ENCODE measurements around the gene ST6GALNAC3. TPM values are rescaled to one million over a fixed set of nuclear protein-coding genes. Genes with fewer than 3 reads are reported as not detected.

ST6GALNAC3 gene
- total RNA-seq, 1 donor from 2014 or later, result 0.26 TPM

GRCh38 chr1:76224752-76225151 lies 150.2 kb downstream of the ST6GALNAC3 start:
- FAIRE-seq (no peak), DNase-seq (ENCODE audit: low read depth) (no peak)
- H3K4me3 ChIP-seq (ENCODE audit: low read depth, low read length), result no peak overlapping the region
- no peaks in the 10 kb centered on the region for H3K27me3 ChIP-seq (ENCODE audit: control insufficient read depth, insufficient read depth, low read length)
- no peak for TF ChIP-seq CTCF (IDR thresholded peaks at IDR 0.05; ENCODE audit: insufficient read depth, low read length, severe bottlenecking)
- no peaks in the 10 kb centered on the region for H3K36me3 ChIP-seq (ENCODE audit: control insufficient read depth, insufficient read depth, low read length)

GRCh38 chr1:76225526-76225925 lies 151.0 kb downstream of the ST6GALNAC3 start:
- DNase-seq (ENCODE audit: low read depth) (no peak), FAIRE-seq (no peak)
- TF ChIP-seq CTCF (IDR thresholded peaks at IDR 0.05; ENCODE audit: insufficient read depth, low read length, severe bottlenecking), result no peak
- no peaks in the 10 kb centered on the region for H3K36me3 ChIP-seq (ENCODE audit: control insufficient read depth, insufficient read depth, low read length)
- H3K27me3 ChIP-seq (ENCODE audit: control insufficient read depth, insufficient read depth, low read length), result no peaks in the 10 kb centered on the region
- no peak overlapping the region for H3K4me3 ChIP-seq (ENCODE audit: low read depth, low read length)

GRCh38 chr1:76227621-76228020 lies 153.1 kb downstream of the ST6GALNAC3 start:
- Histone ChIP-seq H3K4me3 (ENCODE audit: low read depth, low read length) (no peak overlapping the region), H3K36me3 (ENCODE audit: control insufficient read depth, insufficient read depth, low read length) (no peaks in the 10 kb centered on the region), H3K27me3 (ENCODE audit: control insufficient read depth, insufficient read depth, low read length) (no peaks in the 10 kb centered on the region)
- no peak for FAIRE-seq
- no peak for TF ChIP-seq CTCF (IDR thresholded peaks at IDR 0.05; ENCODE audit: insufficient read depth, low read length, severe bottlenecking)
- DNase-seq (ENCODE audit: low read depth), result no peak

GRCh38 chr1:76229279-76230005 lies 154.9 kb downstream of the ST6GALNAC3 start:
- TF ChIP-seq CTCF (IDR thresholded peaks at IDR 0.05; ENCODE audit: insufficient read depth, low read length, severe bottlenecking), result no peak
- Histone ChIP-seq H3K4me3 (ENCODE audit: low read depth, low read length) (no peak overlapping the region), H3K36me3 (ENCODE audit: control insufficient read depth, insufficient read depth, low read length) (no peaks in the 10 kb centered on the region), H3K27me3 (ENCODE audit: control insufficient read depth, insufficient read depth, low read length) (no peaks in the 10 kb centered on the region)
- no peak for DNase-seq (ENCODE audit: low read depth)
- no peak for FAIRE-seq

- H3K36me3 ChIP-seq (ENCODE audit: control insufficient read depth, insufficient read depth, low read length), result no peaks in the 10 kb centered on the region
- FAIRE-seq (no peak), DNase-seq (ENCODE audit: low read depth) (no peak)
- H3K27me3 ChIP-seq (ENCODE audit: control insufficient read depth, insufficient read depth, low read length), result no peaks in the 10 kb centered on the region
- no peak for TF ChIP-seq CTCF (IDR thresholded peaks at IDR 0.05; ENCODE audit: insufficient read depth, low read length, severe bottlenecking)
- H3K4me3 ChIP-seq (ENCODE audit: low read depth, low read length), result no peak overlapping the region
Measured at GRCh38 chr1:76230842-76231281, 156.3 kb downstream of the ST6GALNAC3 start.

- DNase-seq (ENCODE audit: low read depth), result no peak
- FAIRE-seq, result no peak
- no peaks in the 10 kb centered on the region for H3K27me3 ChIP-seq (ENCODE audit: control insufficient read depth, insufficient read depth, low read length)
- H3K36me3 ChIP-seq (ENCODE audit: control insufficient read depth, insufficient read depth, low read length), result no peaks in the 10 kb centered on the region
- no peak for TF ChIP-seq CTCF (IDR thresholded peaks at IDR 0.05; ENCODE audit: insufficient read depth, low read length, severe bottlenecking)
- H3K4me3 ChIP-seq (ENCODE audit: low read depth, low read length), result no peak overlapping the region
Measured at GRCh38 chr1:76231320-76231719, 156.8 kb downstream of the ST6GALNAC3 start.

All from bronchial epithelial cell (primary cell).